HEK293 (cell line): Measurements from ENCODE around the gene RPS6KA1.
A peak's percentile ranks its signal among the peaks of the same experiment; 100 is the strongest.

Experiments used
- BCL11A ChIP-seq: fragments of 450-650 bp; formaldehyde crosslinking; IDR thresholded peaks from 2 replicates; pipeline ENCODE4 v1.5.1; 2016; ENCODE audit warnings: low read depth, missing biosample characterization, missing genetic modification characterization
- BCL11B ChIP-seq: fragments of 450-650 bp; formaldehyde crosslinking; IDR thresholded peaks from 2 replicates; pipeline ENCODE4 v1.5.1; 2016; ENCODE audit warnings: low read depth, missing biosample characterization, missing genetic modification characterization
- EGR2 ChIP-seq: fragments of 450-650 bp; formaldehyde crosslinking; IDR thresholded peaks from 2 replicates; pipeline ENCODE4 v1.5.1; 2016; ENCODE audit warnings: low read depth, missing biosample characterization, missing genetic modification characterization
- GLIS1 ChIP-seq: fragments of 450-650 bp; formaldehyde crosslinking; IDR thresholded peaks from 2 replicates; pipeline ENCODE4 v1.5.1; 2016; ENCODE audit warnings: missing biosample characterization, missing genetic modification characterization
- GLIS2 ChIP-seq: fragments of 450-650 bp; formaldehyde crosslinking; IDR thresholded peaks from 2 replicates; pipeline ENCODE4 v1.5.1; 2016; ENCODE audit warnings: missing biosample characterization, missing genetic modification characterization
- KLF9 ChIP-seq: fragments of 450-650 bp; formaldehyde crosslinking; IDR thresholded peaks from 2 replicates; pipeline ENCODE4 v1.5.1; 2016; ENCODE audit warnings: missing biosample characterization, missing genetic modification characterization, low read depth
- MZF1 ChIP-seq: fragments of 450-650 bp; formaldehyde crosslinking; IDR thresholded peaks from 2 replicates; pipeline ENCODE4 v1.5.1; 2017; ENCODE audit warnings: missing biosample characterization, missing genetic modification characterization, borderline replicate concordance
- OSR2 ChIP-seq: fragments of 450-650 bp; formaldehyde crosslinking; IDR thresholded peaks from 2 replicates; pipeline ENCODE4 v1.5.1; 2016; ENCODE audit warnings: missing biosample characterization, missing genetic modification characterization
- PRDM1 ChIP-seq: fragments of 450-650 bp; formaldehyde crosslinking; IDR thresholded peaks from 2 replicates; pipeline ENCODE4; 2016; ENCODE audit warnings: missing biosample characterization, missing genetic modification characterization
- SCRT1 ChIP-seq: fragments of 450-650 bp; formaldehyde crosslinking; IDR thresholded peaks from 2 replicates; pipeline ENCODE4 v1.5.1; 2016; ENCODE audit warnings: missing biosample characterization, missing genetic modification characterization, borderline replicate concordance
- SCRT2 ChIP-seq: fragments of 450-650 bp; formaldehyde crosslinking; IDR thresholded peaks from 2 replicates; pipeline ENCODE4 v1.5.1; 2016; ENCODE audit warnings: missing biosample characterization, missing genetic modification characterization
- SP2 ChIP-seq: fragments of 450-650 bp; formaldehyde crosslinking; IDR thresholded peaks from 2 replicates; pipeline ENCODE4 v1.5.1; 2016; ENCODE audit warnings: missing biosample characterization, missing genetic modification characterization
- SP3 ChIP-seq: fragments of 450-650 bp; formaldehyde crosslinking; IDR thresholded peaks from 2 replicates; pipeline ENCODE4 v1.5.1; 2016; ENCODE audit warnings: missing biosample characterization, missing genetic modification characterization
- WT1 ChIP-seq: fragments of 450-650 bp; formaldehyde crosslinking; IDR thresholded peaks from 2 replicates; pipeline ENCODE4 v1.5.1; 2016; ENCODE audit warnings: missing biosample characterization, missing genetic modification characterization
- YY2 ChIP-seq: fragments of 450-650 bp; formaldehyde crosslinking; IDR thresholded peaks from 2 replicates; pipeline ENCODE4 v1.5.1; 2016; ENCODE audit warnings: missing biosample characterization, missing genetic modification characterization
- ZBTB7A ChIP-seq: fragments of 450-650 bp; formaldehyde crosslinking; IDR thresholded peaks from 2 replicates; pipeline ENCODE4 v1.5.1; 2016; ENCODE audit warnings: low read depth, missing biosample characterization, missing genetic modification characterization
- ZFHX2 ChIP-seq: fragments of 450-650 bp; formaldehyde crosslinking; conservative IDR thresholded peaks from 2 replicates; pipeline ENCODE4 v1.5.1; 2016; ENCODE audit warnings: missing biosample characterization, missing genetic modification characterization
- ZIC2 ChIP-seq: fragments of 450-650 bp; formaldehyde crosslinking; IDR thresholded peaks from 2 replicates; pipeline ENCODE4 v1.5.1; 2016; ENCODE audit warnings: missing biosample characterization, missing genetic modification characterization
- ZNF121 ChIP-seq: fragments of 450-650 bp; formaldehyde crosslinking; IDR thresholded peaks from 2 replicates; pipeline ENCODE4 v1.5.1; 2016; ENCODE audit warnings: missing biosample characterization, missing genetic modification characterization
- ZNF155 ChIP-seq: fragments of 450-650 bp; formaldehyde crosslinking; IDR thresholded peaks from 2 replicates; pipeline ENCODE4 v1.5.1; 2016; ENCODE audit warnings: missing biosample characterization, missing genetic modification characterization
- ZNF169 ChIP-seq: fragments of 450-650 bp; formaldehyde crosslinking; IDR thresholded peaks from 2 replicates; pipeline ENCODE4 v1.5.1; 2016; ENCODE audit warnings: missing biosample characterization, missing genetic modification characterization
- ZNF266 ChIP-seq: fragments of 450-650 bp; formaldehyde crosslinking; IDR thresholded peaks from 2 replicates; pipeline ENCODE4 v1.5.1; 2016; ENCODE audit warnings: missing biosample characterization, missing genetic modification characterization, low read depth
- ZNF324 ChIP-seq: fragments of 450-650 bp; formaldehyde crosslinking; IDR thresholded peaks from 2 replicates; pipeline ENCODE4 v1.5.1; 2016; ENCODE audit warnings: missing biosample characterization, missing genetic modification characterization
- ZNF335 ChIP-seq: fragments of 450-650 bp; formaldehyde crosslinking; conservative IDR thresholded peaks from 2 replicates; pipeline ENCODE4 v1.5.1; 2016; ENCODE audit warnings: missing biosample characterization, missing genetic modification characterization
- ZNF341 ChIP-seq: fragments of 450-650 bp; formaldehyde crosslinking; IDR thresholded peaks from 2 replicates; pipeline ENCODE4; 2016; ENCODE audit warnings: low read depth, missing biosample characterization, missing genetic modification characterization
- ZNF366 ChIP-seq: fragments of 450-650 bp; formaldehyde crosslinking; conservative IDR thresholded peaks from 2 replicates; pipeline ENCODE4 v1.5.1; 2016; ENCODE audit warnings: missing biosample characterization, missing genetic modification characterization
- ZNF610 ChIP-seq: fragments of 450-650 bp; formaldehyde crosslinking; IDR thresholded peaks from 2 replicates; pipeline ENCODE4 v1.5.1; 2016; ENCODE audit warnings: missing biosample characterization, missing genetic modification characterization, borderline replicate concordance
- ZNF664 ChIP-seq: fragments of 450-650 bp; formaldehyde crosslinking; IDR thresholded peaks from 2 replicates; pipeline ENCODE4 v1.5.1; 2016; ENCODE audit warnings: missing biosample characterization, missing genetic modification characterization
- ZNF843 ChIP-seq: fragments of 450-650 bp; formaldehyde crosslinking; IDR thresholded peaks from 2 replicates; pipeline ENCODE4 v1.5.1; 2016; ENCODE audit warnings: missing biosample characterization, missing genetic modification characterization
- ZSCAN16 ChIP-seq: fragments of 450-650 bp; formaldehyde crosslinking; IDR thresholded peaks from 2 replicates; pipeline ENCODE4 v1.5.1; 2016; ENCODE audit warnings: missing biosample characterization, missing genetic modification characterization
- ZSCAN30 ChIP-seq: fragments of 450-650 bp; IDR thresholded peaks from 2 replicates; pipeline ENCODE4 v1.5.1; 2018; ENCODE audit warnings: missing biosample characterization, mild to moderate bottlenecking, missing genetic modification characterization, moderate library complexity
- TF ChIP-seq, protein P1 (sequence below): fragments of 450-650 bp; formaldehyde crosslinking; IDR thresholded peaks from 2 replicates; pipeline ENCODE4 v1.5.1; 2016; ENCODE audit warnings: missing biosample characterization, missing genetic modification characterization
- TF ChIP-seq, protein P2 (sequence below): fragments of 450-650 bp; formaldehyde crosslinking; IDR thresholded peaks from 2 replicates; pipeline ENCODE4 v1.5.1; 2016; ENCODE audit warnings: missing biosample characterization, missing genetic modification characterization
- TF ChIP-seq, protein P3 (sequence below): fragments of 450-650 bp; formaldehyde crosslinking; IDR thresholded peaks from 2 replicates; pipeline ENCODE4 v1.5.1; 2016; ENCODE audit warnings: missing biosample characterization, missing genetic modification characterization, low read depth

RPS6KA1 gene

DNA sequence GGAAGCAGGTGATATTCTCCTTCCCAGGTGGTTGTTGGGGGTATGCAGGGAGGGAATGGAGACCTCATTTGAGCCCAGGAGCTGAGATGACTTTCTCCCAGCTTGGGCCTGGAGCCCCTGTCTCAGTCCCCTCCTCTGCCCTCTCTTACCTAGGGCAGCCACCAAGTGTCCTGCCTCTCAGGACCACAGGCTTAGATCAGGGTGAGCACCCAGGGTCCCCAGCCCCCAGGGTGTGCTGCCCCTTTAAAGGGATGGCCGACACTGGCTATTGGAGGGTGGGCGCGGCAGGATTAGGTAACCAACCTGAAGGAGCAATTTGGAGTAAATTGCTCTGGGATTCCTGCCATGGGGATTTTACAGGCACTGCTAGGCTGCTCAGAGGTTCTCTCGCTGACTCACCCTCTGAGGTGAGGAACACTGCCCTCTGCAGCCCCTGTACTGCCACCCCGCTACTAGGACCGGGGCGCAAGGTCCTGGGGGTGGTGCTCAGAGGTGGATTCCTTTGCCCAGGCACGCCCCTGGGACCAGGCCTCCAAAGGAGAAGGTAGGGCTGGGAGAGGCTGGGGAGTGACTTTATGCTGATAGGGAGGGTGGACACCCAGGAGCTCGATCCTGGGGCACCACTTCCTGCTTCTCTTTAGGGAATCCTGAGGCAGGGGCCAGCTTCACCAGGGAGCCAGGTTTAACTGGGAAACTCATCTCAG, 1.5 kb downstream of the RPS6KA1 start (continued):
- TF ChIP-seq KLF9 (tag by site-specific recombination) (peak; percentile 87), ZBTB7A (tag by site-specific recombination) (no peak), SP2 (tag by site-specific recombination) (peak; percentile 77), WT1 (tag by site-specific recombination) (no peak), ZNF155 (tag by site-specific recombination) (no peak), ZFHX2 (tag by site-specific recombination) (peak; percentile 47), ZNF335 (tag by site-specific recombination) (peak; percentile 84), ZNF324 (peak; percentile 18; the same call in 1 of the 2 replicates), ZNF843 (tag by site-specific recombination) (no peak), SP3 (tag by site-specific recombination) (peak; percentile 56), ZNF266 (tag by site-specific recombination) (no peak), ZSCAN30 (no peak), GLIS1 (tag by site-specific recombination) (peak; percentile 84), BCL11B (tag by site-specific recombination) (0 out of 2 replicates have a peak, but pooled peaks have one; percentile 9), PRDM1 (tag by site-specific recombination) (no peak), ZNF169 (tag by site-specific recombination) (no peak), OSR2 (tag by site-specific recombination) (peak; percentile 45), SCRT1 (no peak), YY2 (tag by site-specific recombination) (peak; percentile 36; the same call in 1 of the 2 replicates), ZIC2 (peak; percentile 83), GLIS2 (tag by site-specific recombination) (no peak; the same call in 1 of the 2 replicates), EGR2 (tag by site-specific recombination) (0 out of 2 replicates have a peak, but pooled peaks have one; percentile 16), ZNF341 (peak; percentile 41; the same call in 1 of the 2 replicates), BCL11A (0 out of 2 replicates have a peak, but pooled peaks have one; percentile 1), ZSCAN16 (tag by site-specific recombination) (no peak), ZNF121 (tag by site-specific recombination) (no peak), MZF1 (tag by site-specific recombination) (peak; percentile 93), ZNF610 (0 out of 2 replicates have a peak, but pooled peaks have one; percentile 38), SCRT2 (peak; percentile 60), ZNF366 (tag by site-specific recombination) (no peak), ZNF664 (no peak)
- TF ChIP-seq, protein P1, sequence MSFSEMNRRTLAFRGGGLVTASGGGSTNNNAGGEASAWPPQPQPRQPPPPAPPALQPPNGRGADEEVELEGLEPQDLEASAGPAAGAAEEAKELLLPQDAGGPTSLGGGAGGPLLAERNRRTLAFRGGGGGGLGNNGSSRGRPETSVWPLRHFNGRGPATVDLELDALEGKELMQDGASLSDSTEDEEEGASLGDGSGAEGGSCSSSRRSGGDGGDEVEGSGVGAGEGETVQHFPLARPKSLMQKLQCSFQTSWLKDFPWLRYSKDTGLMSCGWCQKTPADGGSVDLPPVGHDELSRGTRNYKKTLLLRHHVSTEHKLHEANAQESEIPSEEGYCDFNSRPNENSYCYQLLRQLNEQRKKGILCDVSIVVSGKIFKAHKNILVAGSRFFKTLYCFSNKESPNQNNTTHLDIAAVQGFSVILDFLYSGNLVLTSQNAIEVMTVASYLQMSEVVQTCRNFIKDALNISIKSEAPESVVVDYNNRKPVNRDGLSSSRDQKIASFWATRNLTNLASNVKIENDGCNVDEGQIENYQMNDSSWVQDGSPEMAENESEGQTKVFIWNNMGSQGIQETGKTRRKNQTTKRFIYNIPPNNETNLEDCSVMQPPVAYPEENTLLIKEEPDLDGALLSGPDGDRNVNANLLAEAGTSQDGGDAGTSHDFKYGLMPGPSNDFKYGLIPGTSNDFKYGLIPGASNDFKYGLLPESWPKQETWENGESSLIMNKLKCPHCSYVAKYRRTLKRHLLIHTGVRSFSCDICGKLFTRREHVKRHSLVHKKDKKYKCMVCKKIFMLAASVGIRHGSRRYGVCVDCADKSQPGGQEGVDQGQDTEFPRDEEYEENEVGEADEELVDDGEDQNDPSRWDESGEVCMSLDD, result peak; percentile 44; the same call in 1 of the 2 replicates
- TF ChIP-seq, protein P2, sequence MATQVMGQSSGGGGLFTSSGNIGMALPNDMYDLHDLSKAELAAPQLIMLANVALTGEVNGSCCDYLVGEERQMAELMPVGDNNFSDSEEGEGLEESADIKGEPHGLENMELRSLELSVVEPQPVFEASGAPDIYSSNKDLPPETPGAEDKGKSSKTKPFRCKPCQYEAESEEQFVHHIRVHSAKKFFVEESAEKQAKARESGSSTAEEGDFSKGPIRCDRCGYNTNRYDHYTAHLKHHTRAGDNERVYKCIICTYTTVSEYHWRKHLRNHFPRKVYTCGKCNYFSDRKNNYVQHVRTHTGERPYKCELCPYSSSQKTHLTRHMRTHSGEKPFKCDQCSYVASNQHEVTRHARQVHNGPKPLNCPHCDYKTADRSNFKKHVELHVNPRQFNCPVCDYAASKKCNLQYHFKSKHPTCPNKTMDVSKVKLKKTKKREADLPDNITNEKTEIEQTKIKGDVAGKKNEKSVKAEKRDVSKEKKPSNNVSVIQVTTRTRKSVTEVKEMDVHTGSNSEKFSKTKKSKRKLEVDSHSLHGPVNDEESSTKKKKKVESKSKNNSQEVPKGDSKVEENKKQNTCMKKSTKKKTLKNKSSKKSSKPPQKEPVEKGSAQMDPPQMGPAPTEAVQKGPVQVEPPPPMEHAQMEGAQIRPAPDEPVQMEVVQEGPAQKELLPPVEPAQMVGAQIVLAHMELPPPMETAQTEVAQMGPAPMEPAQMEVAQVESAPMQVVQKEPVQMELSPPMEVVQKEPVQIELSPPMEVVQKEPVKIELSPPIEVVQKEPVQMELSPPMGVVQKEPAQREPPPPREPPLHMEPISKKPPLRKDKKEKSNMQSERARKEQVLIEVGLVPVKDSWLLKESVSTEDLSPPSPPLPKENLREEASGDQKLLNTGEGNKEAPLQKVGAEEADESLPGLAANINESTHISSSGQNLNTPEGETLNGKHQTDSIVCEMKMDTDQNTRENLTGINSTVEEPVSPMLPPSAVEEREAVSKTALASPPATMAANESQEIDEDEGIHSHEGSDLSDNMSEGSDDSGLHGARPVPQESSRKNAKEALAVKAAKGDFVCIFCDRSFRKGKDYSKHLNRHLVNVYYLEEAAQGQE (tag by site-specific recombination), result no peak
- TF ChIP-seq, protein P3, sequence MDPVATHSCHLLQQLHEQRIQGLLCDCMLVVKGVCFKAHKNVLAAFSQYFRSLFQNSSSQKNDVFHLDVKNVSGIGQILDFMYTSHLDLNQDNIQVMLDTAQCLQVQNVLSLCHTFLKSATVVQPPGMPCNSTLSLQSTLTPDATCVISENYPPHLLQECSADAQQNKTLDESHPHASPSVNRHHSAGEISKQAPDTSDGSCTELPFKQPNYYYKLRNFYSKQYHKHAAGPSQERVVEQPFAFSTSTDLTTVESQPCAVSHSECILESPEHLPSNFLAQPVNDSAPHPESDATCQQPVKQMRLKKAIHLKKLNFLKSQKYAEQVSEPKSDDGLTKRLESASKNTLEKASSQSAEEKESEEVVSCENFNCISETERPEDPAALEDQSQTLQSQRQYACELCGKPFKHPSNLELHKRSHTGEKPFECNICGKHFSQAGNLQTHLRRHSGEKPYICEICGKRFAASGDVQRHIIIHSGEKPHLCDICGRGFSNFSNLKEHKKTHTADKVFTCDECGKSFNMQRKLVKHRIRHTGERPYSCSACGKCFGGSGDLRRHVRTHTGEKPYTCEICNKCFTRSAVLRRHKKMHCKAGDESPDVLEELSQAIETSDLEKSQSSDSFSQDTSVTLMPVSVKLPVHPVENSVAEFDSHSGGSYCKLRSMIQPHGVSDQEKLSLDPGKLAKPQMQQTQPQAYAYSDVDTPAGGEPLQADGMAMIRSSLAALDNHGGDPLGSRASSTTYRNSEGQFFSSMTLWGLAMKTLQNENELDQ, result no peak
